ENCODE results near the gene RABEPK.
"Not testable (repeated sequence)": the region's sequence is repeated elsewhere in the genome, so short reads cannot be mapped to it uniquely, and the experiment has no call there.

RABEPK gene

DNA sequence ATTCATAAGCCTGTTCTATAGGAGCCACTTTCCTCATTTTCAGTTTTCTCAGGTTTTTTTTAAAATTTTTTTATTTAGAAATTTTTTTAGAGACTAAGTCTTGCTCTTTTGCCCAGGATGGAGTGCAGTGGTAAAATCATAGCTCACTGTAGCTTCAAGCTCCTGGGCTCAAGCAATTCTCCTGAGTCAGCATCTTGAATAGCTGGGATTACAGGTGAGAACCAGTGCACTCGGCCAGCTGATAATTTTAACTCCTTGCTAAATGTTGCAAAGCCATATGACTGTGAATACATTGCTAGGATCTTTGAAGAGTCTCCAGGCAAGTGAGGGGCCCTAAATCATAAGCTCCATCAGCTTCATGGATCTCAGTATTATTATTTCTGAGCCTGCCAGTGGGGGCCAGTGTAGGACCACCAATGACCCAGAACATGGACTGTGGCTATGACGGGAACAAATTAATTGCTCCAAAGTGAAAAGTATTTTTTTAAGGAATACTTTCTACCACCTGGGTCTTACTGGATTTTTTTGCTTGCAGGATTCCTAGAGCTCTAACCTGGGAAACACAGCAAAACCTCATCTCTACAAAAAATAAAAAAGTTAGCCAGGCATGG, 55.5 kb downstream of the RABEPK start:
- DNase-seq, result no peak

DNA sequence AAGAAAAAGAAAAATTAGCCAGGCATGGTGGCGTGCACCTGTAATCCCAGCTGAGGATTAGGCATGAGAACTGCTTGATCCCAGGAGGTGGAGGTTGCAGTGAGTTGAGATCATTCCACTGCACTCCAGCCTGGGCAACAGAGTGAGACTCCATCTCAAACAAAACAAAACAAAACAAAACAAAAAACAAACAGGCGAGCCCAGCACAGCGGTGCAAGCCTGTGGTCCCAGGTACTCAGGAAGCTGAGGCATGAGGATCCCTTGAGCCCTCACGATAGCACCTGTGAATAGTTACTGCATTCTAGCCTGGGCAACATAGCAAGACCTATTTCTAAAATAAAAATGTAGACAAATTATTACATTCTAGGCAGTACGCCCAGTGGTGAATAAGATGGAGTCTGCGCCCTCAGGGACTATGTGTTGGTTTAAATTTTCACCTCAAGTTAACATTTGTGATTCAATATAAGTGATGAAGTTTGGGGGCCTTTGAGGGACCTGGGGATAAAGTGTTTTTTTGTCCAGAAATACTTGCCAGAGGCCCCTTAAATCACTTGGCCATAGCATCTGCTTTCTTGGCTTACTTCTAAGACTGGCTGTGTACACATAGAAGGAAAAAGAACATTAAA, 57.9 kb downstream of the RABEPK start:
- DNase-seq, result no peak

DNA sequence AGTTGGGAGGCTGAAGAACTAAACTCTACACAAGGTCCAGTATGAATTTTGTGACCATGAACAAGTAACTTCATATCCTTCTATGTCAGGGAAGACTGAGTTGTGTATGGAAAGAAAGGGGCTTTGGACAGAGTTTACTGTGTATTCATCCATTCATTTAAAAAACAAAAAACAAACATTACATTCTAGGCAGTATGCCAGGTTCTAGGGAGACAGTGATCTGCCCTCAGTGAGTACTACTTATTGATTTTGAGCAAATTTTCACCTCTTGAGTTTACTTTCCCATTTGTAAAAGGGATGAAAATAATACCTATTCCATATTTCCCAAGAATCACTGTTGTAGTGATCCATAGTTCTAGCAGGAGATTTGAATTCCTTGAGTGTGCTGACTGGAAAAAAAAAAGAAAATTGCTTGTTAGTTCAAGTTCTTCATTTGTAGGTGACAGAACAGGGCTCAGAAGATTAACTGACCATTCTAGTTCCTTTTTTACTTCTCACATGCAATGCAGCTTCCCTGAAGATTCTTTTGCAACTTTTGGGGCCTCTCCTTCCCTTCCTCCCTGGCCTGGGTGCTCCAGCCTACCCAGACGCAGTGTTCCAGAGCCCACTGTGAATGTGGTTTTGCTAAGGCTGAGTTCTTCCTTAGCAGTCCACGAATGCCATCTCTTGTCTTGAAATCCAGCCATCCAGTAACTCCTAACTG, 58.6 kb downstream of the RABEPK start:
- DNase-seq, result no peak

DNA sequence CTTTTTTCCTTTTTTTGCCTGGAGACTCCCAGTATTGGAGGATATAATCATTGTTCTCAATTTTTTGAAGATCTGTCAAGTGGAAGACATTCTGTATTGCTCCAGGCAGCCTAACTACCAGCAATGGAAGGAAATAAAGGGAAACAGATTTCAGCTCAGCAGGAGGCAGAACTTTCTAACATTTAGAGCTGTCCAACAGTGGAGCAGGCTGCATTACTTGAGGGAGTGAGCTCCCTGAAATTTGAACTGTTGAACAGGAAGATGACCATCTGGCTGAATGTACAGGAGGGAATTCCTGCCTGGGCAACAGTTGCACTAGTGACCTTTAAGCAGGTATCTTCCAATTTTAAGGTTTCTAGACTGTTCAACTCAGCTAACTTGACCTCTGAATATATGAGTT, 60.2 kb downstream of the RABEPK start:
- DNase-seq, result no peak

DNA sequence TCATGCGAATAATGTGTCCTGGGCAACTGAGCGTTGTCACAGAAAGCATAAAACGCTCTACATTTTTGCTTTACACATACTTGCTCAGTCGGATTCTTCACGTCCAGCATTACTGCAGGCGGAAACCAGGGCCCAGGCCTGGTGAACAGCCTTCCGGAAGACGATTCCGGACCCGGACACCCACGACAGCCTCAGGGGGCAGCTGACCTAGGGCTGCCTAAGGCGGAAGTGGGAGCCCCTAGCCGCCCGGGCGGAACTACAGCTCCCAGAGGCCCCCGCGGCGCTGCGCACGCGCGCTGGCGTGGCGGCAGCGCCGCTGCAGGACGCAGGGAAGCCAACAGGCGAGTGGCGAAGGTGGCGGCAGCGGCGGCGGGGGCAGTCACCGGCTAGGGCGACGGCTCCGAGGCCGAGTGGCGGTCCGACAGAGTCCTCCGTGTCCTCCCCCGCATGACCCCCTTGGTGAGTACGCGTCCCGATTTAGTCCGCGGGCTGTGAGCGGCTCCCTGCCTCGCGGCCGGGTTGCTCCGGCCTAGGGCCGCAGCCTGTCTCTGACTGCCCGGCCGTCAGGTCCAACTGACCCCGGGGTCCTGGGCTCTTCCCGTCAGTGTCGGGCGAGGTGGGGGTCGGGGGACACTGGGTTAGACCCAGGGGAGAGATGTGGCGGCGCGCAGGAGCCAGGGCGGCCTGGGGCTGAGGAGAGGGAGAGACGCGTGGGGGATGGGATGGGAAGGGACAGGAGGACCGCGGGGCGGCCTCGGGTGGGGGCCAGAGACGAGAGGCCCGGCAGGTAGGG, 61.4 kb downstream of the RABEPK start, which contains the start of gene GAPVD1:
Gene GAPVD1 (plus strand): TSS at position 326 of the 793 bp plus-strand sequence. CDS start 37,096 bp downstream, outside the sequence.
- DNase-seq, result peak; percentile 84

DNA sequence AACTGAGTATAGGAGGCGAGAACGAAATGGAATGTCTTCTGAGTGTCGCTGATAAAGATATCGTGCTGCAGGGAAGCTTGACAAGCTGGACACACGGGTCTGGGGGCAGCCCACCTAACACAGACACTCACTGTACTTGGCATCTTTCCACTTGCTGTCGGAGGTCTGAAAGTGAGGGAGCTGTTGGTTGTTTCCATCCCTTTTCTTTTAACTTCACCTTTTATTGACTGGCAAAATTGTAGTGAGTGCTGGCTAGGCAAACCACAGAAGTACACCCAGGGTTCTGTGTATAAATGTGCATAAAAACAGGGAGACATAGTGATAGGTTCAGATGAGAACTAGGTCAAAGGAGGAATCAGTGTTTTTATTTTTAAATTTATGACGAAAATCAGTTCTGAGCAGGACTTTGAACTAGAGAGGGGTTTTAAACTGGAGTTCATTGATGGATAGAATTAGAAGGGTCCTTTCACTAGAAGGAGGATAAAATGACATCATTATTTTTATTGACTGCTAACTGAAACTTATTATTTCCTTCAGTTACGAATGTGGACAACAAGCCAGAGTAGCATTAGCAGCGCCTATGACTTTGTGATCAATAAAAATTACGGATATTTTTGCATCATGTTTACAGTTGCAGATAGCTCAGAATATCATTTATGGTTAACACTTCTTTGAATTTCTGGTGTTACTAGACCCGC, 62.1 kb downstream of the RABEPK start:
- DNase-seq, result no peak

DNA sequence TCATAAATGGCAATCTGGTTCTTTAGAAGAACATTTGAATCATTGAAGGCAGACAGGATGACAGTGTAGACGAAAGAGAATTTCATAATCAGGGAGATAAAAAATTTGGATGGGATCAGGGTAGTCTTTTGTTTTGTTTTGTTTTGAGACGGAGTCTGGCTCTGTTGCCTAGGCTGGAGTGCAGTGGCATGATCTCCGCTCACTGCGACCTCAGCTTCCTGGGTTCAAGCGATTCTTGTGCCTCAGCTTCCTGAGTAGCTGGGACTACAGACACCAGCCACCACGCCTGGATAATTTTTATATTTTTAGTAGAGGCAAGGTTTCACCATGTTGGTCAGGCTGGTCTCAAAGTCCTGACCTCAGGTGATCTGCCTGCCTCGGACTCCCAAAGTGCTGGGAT, 63.7 kb downstream of the RABEPK start:
- not testable (repeated sequence) for DNase-seq

DNA sequence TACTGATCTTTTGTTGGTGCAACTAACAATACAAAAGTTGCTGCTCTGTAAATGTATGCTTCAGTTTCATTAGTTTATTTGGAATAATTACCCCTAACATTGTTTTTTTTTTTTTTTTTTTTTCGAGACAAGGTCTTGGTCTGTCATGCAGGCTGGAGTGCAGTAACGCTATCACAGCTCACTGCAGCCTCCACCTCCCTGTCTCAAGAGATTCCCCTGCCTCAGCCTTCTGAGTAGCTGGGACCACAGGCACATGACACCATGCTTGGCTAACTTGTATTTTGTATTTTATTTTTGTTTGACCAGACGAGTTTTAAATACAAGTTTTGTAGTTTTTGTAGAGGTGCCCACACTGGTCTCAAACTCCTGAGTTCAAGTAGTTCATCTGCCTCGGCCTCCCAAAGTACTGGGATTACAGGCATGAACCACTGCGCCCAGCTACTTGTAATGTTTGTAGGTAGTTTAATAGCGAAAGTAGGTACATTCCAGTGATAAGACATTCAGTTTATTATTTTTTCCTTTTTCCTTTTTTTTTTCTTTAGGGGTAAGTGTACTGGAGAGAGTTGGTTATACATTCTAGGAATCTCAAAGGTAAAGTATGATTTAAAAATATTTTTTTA, 68.2 kb downstream of the RABEPK start:
- DNase-seq, result no peak

DNA sequence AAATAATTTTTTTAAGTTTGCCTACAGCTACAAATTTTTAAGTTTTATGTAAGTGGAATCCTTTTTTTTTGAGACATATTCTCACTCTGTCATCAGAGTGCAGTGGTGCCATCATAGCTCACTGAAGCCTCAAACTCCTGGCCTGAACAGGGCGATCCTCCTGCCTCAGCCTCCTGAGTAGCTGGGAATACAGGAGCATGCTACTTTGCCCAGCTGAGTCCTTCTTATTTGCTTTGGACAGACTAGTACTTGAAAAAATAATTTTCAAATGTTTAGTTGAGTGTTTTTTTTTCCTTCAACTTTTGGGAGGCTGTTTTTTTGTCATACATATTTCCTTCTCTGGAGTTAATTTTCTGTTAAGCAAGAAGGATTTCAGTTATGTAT, 68.7 kb downstream of the RABEPK start:
- no peak for DNase-seq

DNA sequence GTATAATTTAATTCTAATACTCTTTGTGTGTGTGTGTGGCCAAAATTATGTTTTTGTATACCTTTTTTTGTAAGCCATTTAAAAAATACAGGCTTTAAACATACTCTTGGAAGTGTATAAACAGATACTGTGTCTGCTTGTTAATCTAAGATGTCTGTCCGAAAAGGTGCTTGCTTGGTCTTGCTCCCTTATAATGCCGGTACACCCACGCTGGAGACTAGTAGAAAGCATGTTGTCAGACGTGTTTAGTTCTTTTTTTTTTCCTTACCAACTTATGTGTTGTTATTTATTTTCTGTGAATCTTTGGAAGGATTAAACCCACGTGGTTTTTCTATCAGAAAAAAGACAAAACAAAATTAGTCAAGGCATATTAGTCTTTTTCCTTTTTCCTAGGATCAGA, 70.7 kb downstream of the RABEPK start:
- DNase-seq, result no peak

DNA sequence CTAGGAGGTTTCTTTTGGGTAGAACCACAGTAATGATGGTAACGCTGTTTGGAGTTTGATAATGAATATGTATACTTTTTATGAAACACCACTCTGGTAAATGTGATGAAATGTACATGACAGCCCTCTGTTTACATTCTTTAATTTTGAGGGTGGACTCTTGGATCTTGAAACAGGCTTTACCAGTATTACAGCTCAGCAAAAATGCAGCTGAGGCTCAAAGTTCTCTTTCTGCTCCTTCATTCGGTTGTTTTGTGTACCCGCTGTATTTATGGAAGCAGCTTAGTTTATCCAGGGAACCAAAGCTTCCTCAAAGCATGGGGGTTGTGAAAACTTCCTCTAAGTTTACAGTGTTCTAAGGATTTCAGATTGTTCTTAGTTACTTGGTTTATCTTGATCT, 72.4 kb downstream of the RABEPK start:
- DNase-seq, result no peak

DNA sequence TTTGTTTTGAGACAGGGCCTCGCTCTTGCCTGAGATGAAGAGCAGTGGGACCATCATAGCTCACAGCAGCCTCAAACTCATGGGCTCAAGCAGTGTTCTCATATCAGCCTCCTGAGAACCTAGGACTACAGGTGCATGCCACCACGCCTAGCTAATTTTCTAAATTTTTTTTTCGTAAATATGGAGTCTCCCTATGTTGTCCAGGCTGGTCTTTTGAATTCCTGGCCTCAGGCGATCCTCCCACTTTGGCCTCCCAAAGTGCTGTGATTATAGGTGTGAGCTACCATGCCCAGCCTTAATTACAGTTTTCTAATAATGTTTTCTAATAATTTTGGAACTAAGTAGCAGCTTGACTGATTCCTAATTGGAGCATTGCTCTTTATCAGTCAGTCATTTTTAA, 76.4 kb downstream of the RABEPK start:
- no peak for DNase-seq

DNA sequence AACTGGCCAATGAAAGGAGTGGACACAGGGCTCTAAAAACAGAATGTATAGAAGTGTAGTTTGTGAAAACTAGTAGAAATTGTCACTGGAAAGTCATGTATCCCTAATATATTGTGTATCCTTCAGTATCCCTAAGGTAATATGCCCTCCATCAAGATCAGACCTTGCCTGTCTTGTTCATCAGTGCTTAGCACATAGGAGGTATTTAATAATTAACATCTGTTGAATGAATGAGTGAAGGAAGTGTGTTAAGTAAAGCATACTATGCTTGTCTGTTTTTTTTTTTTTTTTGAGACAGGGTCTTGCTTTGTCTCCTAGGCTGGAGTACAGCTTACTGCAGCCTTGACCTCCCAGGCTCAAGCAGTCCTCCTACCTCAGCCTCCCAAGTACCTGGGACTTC, 77.1 kb downstream of the RABEPK start:
- DNase-seq, result no peak

DNA sequence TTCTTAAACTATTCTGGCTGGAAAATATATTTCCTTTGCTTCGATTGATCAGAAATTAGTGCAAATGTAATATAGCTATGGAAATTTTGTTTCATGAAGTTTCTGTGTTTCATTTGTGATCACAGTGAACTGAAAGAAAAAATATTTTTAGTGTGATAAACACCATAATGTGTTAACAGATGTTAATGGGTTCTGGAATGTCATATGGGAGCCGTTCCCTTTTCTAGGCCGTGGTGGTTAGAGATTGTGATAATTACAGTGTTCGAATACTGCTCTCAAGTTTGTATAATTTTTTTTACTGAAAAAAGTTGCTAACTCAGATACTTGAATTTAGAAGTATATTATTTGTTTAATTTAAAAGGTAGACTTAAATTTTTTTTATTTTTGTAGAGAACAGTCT, 80.6 kb downstream of the RABEPK start:
- peak; percentile 56 for DNase-seq
